ENCODE data around the gene DRGX. TPM values are rescaled to one million over a fixed set of nuclear protein-coding genes. Genes with fewer than 3 reads are reported as not detected.
A peak's percentile ranks its signal among the peaks of the same experiment; 100 is the strongest.

Gene DRGX
- total and polyA plus RNA-seq, 2 of the 4 experiments (the other 2 are of a cell fraction), result not detected

GRCh38 chr10:49365675-49366415, 30.0 kb downstream of the DRGX start:
- Histone ChIP-seq H3K79me1 (ENCODE audit: low read depth in 1 of 2, low read length in 2 of 2) (no peaks in the 10 kb centered on the region), H2BK120ac (ENCODE audit: low read depth, low read length) (no peak overlapping the region), H4K91ac (ENCODE audit: insufficient read depth, low read depth, low read length) (no peak overlapping the region), H3K18ac (ENCODE audit: low read depth, low read length) (no peak overlapping the region), H3K14ac (replicated peaks; ENCODE audit: low read depth, low read length) (no peak overlapping the region), H3K23ac (ENCODE audit: low read depth, low read length) (no peak overlapping the region), H2BK15ac (ENCODE audit: low read depth, low read length) (no peak overlapping the region), H3K27ac (ENCODE audit: insufficient read depth, low read length) (no peak overlapping the region), H2AK9ac (replicated peaks; ENCODE audit: low read depth, low read length, poor library complexity) (peak overlapping the region; percentile 31), H4K8ac (ENCODE audit: low read depth in 2 of 2, low read length in 2 of 2) (no peak overlapping the region), H3K36me3 (ENCODE audit: control insufficient read depth, insufficient read depth, low read length) (no peaks in the 10 kb centered on the region), H3K27me3 (ENCODE audit: control insufficient read depth, insufficient read depth, low read length) (peaks cover 12% of the 10 kb centered on the region), H4K5ac (ENCODE audit: low read depth, low read length) (no peak overlapping the region), H4K20me1 (ENCODE audit: insufficient read depth, low read length) (no peaks in the 10 kb centered on the region), H3K4me3 (ENCODE audit: insufficient read depth, low read depth, low read length) (no peak overlapping the region), H3K9me3 (ENCODE audit: control insufficient read depth, insufficient read depth, low read length) (no peaks in the 10 kb centered on the region), H3K9me1 (ENCODE audit: insufficient read depth, low read length) (no peaks in the 10 kb centered on the region), H2AFZ (replicated peaks; ENCODE audit: low read length, poor library complexity) (no peak overlapping the region), H2BK20ac (ENCODE audit: low read depth, low read length) (no peak overlapping the region), H3K4me2 (ENCODE audit: low read depth, low read length) (no peak overlapping the region), H3K4me1 (ENCODE audit: control insufficient read depth, insufficient read depth, low read length) (no peaks in the 10 kb centered on the region), H3K4ac (ENCODE audit: low read depth, low read length) (no peak overlapping the region), H3K9ac (ENCODE audit: low read depth, low read length) (no peak overlapping the region), H3K56ac (ENCODE audit: extremely low read depth, insufficient read depth, low read length) (no peak overlapping the region), H2BK5ac (ENCODE audit: low read depth, low read length, poor library complexity, severe bottlenecking) (no peak overlapping the region), H2AK5ac (ENCODE audit: low read depth, low read length) (no peak overlapping the region)
- no peak for ATAC-seq (ENCODE audit: low read depth)
- POLR2A ChIA-PET (ENCODE audit: unreplicated experiment), result no interaction called here
- WGBS, 2 experiments (ENCODE audit: extremely low coverage in 2 of 2, insufficient read length in 1 of 2), result 40% methylated on average over 1 of the region's 23 CpGs; no CpG with 5 or more reads in 1 of the 2 experiments
- intact Hi-C loops (cut with micrococcal nuclease) (no loop called here), in situ Hi-C loops (cut with MboI; ENCODE audit: low sequenced_read_pairs) (no loop called here), dilution Hi-C loops (cut with HindIII; ENCODE audit: low sequenced_read_pairs, unreplicated experiment) (no loop called here)
- BruUV-seq (replicated peaks), result no TSS peak
- CTCF ChIA-PET, result no interaction called here
- TF ChIP-seq SMC3 (IDR thresholded peaks at IDR 0.05; ENCODE audit: low read depth, low read length), result no peak
- TF ChIP-seq POLR2A (IDR thresholded peaks at IDR 0.05; ENCODE audit: low read depth, low read length), result no peak
- TF ChIP-seq CHD1 (IDR thresholded peaks at IDR 0.05; ENCODE audit: low read depth, low read length), result no peak
- no peak for TF ChIP-seq MAFK (IDR thresholded peaks at IDR 0.05; ENCODE audit: low read depth, low read length)
- no peak for TF ChIP-seq CEBPB (IDR thresholded peaks at IDR 0.05; ENCODE audit: low read depth, low read length)
- TF ChIP-seq ELK1 (IDR thresholded peaks at IDR 0.05; ENCODE audit: borderline replicate concordance, low read depth, low read length), result no peak
- TF ChIP-seq MAZ (IDR thresholded peaks at IDR 0.05; ENCODE audit: borderline replicate concordance, low read depth, low read length), result no peak
- DNase-seq, result no peak

All from IMR-90 (cell line).